ENCODE results near the gene CEND1.

GRCh38 chr11:829176-829846 is 39.4 kb upstream of the CEND1 start:
- TF ChIP-seq CTCF (conservative IDR thresholded peaks at IDR 0.05) (no peak), ZFX (IDR thresholded peaks at IDR 0.05) (no peak)

All from C4-2B (cell line).